Measurements from ENCODE around the gene ELP1. TPM values are rescaled to one million over a fixed set of nuclear protein-coding genes. Genes with fewer than 3 reads are reported as not detected.

ELP1 gene
- total RNA-seq, 1 donor from 2014 or later: 46.6 TPM

DNA sequence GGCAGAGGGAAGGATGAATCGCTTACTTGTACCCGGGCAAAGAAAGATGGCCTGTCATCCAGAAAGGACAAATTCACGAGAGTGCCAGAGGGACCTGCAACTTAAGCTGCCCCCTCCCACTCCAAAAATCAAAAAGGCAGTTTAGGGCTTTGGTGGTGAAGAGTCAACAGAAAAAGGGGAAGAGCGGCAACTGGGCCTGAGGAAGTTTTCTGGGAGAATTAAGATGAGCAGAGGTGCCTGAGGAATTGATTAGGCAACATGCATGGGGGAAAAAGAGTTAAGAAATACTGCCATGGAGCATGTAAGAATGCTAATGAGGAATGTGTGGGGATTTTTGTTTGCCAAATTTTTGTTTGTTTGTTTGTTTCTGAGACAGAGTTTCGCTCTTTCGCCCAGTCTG, 76.4 kb downstream of the ELP1 start:
- no peaks in the 10 kb centered on the region for H3K4me1 Mint-ChIP-seq (ENCODE audit: low read depth)
- H3K9me3 Mint-ChIP-seq (ENCODE audit: low read depth): no peaks in the 10 kb centered on the region
- no peak overlapping the region for H3K4me3 Mint-ChIP-seq (ENCODE audit: low read depth)
- TF ChIP-seq, protein P1, sequence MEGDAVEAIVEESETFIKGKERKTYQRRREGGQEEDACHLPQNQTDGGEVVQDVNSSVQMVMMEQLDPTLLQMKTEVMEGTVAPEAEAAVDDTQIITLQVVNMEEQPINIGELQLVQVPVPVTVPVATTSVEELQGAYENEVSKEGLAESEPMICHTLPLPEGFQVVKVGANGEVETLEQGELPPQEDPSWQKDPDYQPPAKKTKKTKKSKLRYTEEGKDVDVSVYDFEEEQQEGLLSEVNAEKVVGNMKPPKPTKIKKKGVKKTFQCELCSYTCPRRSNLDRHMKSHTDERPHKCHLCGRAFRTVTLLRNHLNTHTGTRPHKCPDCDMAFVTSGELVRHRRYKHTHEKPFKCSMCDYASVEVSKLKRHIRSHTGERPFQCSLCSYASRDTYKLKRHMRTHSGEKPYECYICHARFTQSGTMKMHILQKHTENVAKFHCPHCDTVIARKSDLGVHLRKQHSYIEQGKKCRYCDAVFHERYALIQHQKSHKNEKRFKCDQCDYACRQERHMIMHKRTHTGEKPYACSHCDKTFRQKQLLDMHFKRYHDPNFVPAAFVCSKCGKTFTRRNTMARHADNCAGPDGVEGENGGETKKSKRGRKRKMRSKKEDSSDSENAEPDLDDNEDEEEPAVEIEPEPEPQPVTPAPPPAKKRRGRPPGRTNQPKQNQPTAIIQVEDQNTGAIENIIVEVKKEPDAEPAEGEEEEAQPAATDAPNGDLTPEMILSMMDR (IDR thresholded peaks at IDR 0.05; ENCODE audit: unreplicated experiment): no peak
- DNase-seq (ENCODE audit: low spot score, unreplicated experiment): no peak
- no peak overlapping the region for H3K27ac Mint-ChIP-seq
- peaks cover 4% of the 10 kb centered on the region for H3K27me3 Mint-ChIP-seq
- no peaks in the 10 kb centered on the region for H3K36me3 Mint-ChIP-seq (ENCODE audit: insufficient read depth)

DNA sequence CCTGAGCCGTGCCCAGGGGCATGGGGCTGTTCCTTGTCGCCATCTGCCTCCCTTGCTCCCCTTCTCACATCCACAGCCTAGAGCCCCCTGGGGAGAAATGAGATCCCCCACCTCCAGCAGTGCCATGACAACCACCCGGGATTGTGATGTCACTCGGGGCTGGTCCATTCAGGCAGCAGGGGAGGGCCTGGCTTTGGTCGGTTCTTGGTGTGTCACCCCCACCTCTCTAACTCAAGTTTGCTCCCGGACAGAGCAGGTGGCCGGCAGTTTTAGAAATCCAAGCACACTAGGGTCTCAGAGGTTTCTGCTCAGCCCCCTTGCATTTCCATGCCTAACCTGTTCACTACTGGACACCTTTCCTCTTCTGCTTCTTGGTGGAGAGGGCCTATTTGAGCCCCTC, 78.0 kb downstream of the ELP1 start, which contains the start of gene ACTL7B:
TSS of gene ACTL7B (minus strand) at position 99 of the 400 bp plus-strand sequence. CDS start at position 43, 56 bp downstream.
- Mint-ChIP-seq H3K4me3 (ENCODE audit: low read depth) (no peak within 1 kb of the TSS), H3K36me3 (ENCODE audit: insufficient read depth) (no peaks in the 10 kb centered on the region), H3K4me1 (ENCODE audit: low read depth) (no peaks in the 10 kb centered on the region), H3K27ac (no peak within 1 kb of the TSS), H3K27me3 (peaks cover 4% of the 10 kb centered on the region), H3K9me3 (ENCODE audit: low read depth) (no peaks in the 10 kb centered on the region)
- TF ChIP-seq, protein P1 (IDR thresholded peaks at IDR 0.05; ENCODE audit: unreplicated experiment): no peak
- DNase-seq (ENCODE audit: low spot score, unreplicated experiment): no peak

DNA sequence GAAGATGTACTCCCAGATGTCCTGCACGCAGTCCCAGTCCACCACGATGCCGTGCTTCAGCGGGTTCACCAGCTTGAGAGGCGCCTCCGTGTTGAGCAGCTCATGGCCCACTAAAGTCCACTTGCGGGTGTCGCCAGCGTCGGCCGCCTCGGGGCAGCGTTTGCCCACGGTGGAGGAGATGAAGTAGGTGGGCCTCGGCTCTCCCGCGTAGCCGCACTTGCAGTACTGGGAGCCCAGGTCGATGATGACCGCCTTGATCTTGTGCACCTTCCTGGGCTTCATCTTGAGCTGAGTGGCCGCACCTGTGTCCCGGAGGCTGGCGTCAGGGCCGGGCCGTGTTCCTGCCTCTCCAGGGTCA, 78.4 kb downstream of the ELP1 start:
- H3K36me3 Mint-ChIP-seq (ENCODE audit: insufficient read depth): no peaks in the 10 kb centered on the region
- no peak overlapping the region for H3K27ac Mint-ChIP-seq
- H3K9me3 Mint-ChIP-seq (ENCODE audit: low read depth): no peaks in the 10 kb centered on the region
- DNase-seq (ENCODE audit: low spot score, unreplicated experiment): no peak
- H3K4me3 Mint-ChIP-seq (ENCODE audit: low read depth): no peak overlapping the region
- TF ChIP-seq, protein P1 (IDR thresholded peaks at IDR 0.05; ENCODE audit: unreplicated experiment): no peak
- H3K27me3 Mint-ChIP-seq: peaks cover 4% of the 10 kb centered on the region
- H3K4me1 Mint-ChIP-seq (ENCODE audit: low read depth): no peaks in the 10 kb centered on the region

DNA sequence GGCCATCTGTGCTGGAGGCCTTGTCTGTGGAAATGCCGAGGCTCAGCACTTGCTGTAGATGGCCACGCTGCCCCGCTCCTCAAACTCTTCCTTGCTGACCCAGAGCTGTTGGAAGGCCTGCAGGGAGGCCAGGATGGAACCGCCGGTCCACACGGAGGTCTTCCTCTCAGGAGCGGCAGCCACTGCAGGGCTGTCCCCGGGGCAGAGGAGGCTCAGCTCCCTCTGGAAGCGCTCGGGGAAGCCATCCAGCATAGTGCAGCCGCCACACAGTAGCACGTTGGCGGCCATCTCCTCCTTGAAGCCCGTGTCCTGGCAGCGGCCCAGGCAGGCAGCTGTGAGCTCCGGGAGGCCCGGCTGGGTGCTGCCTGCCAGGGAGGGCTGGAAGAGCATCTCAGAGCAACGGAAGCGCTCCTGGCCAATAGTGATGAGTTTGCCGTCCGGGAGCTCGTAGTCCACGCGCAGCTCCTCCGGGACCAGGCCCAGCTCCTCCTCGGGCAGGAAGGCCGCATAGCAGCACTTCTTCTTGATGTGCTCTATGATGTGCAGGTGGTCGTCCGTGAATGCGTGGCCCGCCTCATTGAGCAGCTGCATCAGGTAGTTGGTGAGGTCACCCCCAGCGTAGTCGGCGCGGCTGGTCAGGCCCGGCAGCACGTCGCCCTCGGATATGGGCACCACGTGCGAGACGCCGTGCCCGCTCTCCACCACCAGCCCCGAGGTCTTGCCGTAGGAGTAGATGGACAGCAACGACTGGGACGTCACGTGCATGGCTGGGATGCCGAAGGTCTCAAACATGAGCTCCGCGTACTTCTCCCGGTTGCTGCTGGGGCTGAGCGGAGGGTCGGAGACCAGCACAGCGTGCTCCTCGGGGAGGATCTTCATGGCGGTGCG, 79.0 kb downstream of the ELP1 start:
- H3K4me3 Mint-ChIP-seq (ENCODE audit: low read depth): no peak overlapping the region
- H3K36me3 Mint-ChIP-seq (ENCODE audit: insufficient read depth): no peaks in the 10 kb centered on the region

DNA sequence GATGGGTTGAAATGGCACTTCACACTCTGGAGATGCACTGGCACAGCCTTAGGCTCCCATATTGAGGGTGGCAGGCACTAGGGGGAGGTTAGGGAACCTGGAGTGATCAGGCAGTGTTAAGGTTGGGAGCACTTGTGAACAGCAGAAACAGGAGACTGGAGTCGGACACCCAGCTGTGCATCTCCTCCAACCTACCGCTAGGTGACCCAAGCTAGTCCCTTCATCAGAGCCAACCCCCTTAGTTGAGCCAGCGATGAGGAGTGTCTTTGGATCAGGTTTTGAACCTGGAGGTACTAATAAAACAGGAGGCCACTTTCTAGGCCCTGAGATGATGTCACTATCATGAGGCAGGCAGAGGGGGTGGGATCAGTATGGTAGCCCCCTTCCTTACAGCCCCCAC, 79.8 kb downstream of the ELP1 start:
- Mint-ChIP-seq H3K27me3 (peaks cover 4% of the 10 kb centered on the region), H3K36me3 (ENCODE audit: insufficient read depth) (no peaks in the 10 kb centered on the region), H3K27ac (no peak overlapping the region), H3K4me1 (ENCODE audit: low read depth) (no peaks in the 10 kb centered on the region), H3K9me3 (ENCODE audit: low read depth) (no peaks in the 10 kb centered on the region), H3K4me3 (ENCODE audit: low read depth) (no peak overlapping the region)
- TF ChIP-seq, protein P1 (IDR thresholded peaks at IDR 0.05; ENCODE audit: unreplicated experiment): no peak
- DNase-seq (ENCODE audit: low spot score, unreplicated experiment): no peak

More for the DNA sequence above, 79.0 kb downstream of the ELP1 start:
- Mint-ChIP-seq H3K4me1 (ENCODE audit: low read depth) (no peaks in the 10 kb centered on the region), H3K27ac (no peak overlapping the region), H3K9me3 (ENCODE audit: low read depth) (no peaks in the 10 kb centered on the region), H3K27me3 (peaks cover 4% of the 10 kb centered on the region)
- TF ChIP-seq, protein P1 (IDR thresholded peaks at IDR 0.05; ENCODE audit: unreplicated experiment): no peak
- DNase-seq (ENCODE audit: low spot score, unreplicated experiment): no peak

Measured in progenitor cell of endocrine pancreas (in vitro differentiated cells).